ENCODE results near the gene ATIC.

The ATIC gene

GRCh38 chr2:215371915-215372897, 60.3 kb downstream of the ATIC start:
- DNase-seq (ENCODE audit: low read depth): no peak
- no peak overlapping the region for H3K4me3 ChIP-seq (ENCODE audit: low read depth, low read length)

- no peak for DNase-seq (ENCODE audit: low read depth)
- no peak overlapping the region for H3K4me3 ChIP-seq (ENCODE audit: low read depth, low read length)
Measured at GRCh38 chr2:215372968-215373649, 61.2 kb downstream of the ATIC start.

- DNase-seq (ENCODE audit: low read depth): no peak
- no peak overlapping the region for H3K4me3 ChIP-seq (ENCODE audit: low read depth, low read length)
Measured at GRCh38 chr2:215374002-215374401, 62.1 kb downstream of the ATIC start.

GRCh38 chr2:215374642-215375466, 63.0 kb downstream of the ATIC start:
- DNase-seq (ENCODE audit: low read depth): no peak

GRCh38 chr2:215375467-215375830, 63.6 kb downstream of the ATIC start:
- H3K4me3 ChIP-seq (ENCODE audit: low read depth, low read length): no peak overlapping the region
- DNase-seq (ENCODE audit: low read depth): no peak

More at GRCh38 chr2:215374642-215375466, 63.0 kb downstream of the ATIC start:
- H3K4me3 ChIP-seq (ENCODE audit: low read depth, low read length): no peak overlapping the region

- DNase-seq (ENCODE audit: low read depth): no peak
- H3K4me3 ChIP-seq (ENCODE audit: low read depth, low read length): no peak overlapping the region
Measured at GRCh38 chr2:215376103-215376780, 64.4 kb downstream of the ATIC start.

- H3K4me3 ChIP-seq (ENCODE audit: low read depth, low read length): no peak overlapping the region
- DNase-seq (ENCODE audit: low read depth): no peak
Measured at GRCh38 chr2:215377283-215377682, 65.4 kb downstream of the ATIC start.

- no peak for DNase-seq (ENCODE audit: low read depth)
- no peak overlapping the region for H3K4me3 ChIP-seq (ENCODE audit: low read depth, low read length)
Measured at GRCh38 chr2:215378045-215378444, 66.2 kb downstream of the ATIC start.

- no peak for DNase-seq (ENCODE audit: low read depth)
- no peak overlapping the region for H3K4me3 ChIP-seq (ENCODE audit: low read depth, low read length)
Measured at GRCh38 chr2:215379039-215379438, 67.2 kb downstream of the ATIC start.

- no peak overlapping the region for H3K4me3 ChIP-seq (ENCODE audit: low read depth, low read length)
- DNase-seq (ENCODE audit: low read depth): no peak
Measured at GRCh38 chr2:215379948-215380347, 68.1 kb downstream of the ATIC start.

GRCh38 chr2:215380699-215381098, 68.8 kb downstream of the ATIC start:
- no peak overlapping the region for H3K4me3 ChIP-seq (ENCODE audit: low read depth, low read length)
- DNase-seq (ENCODE audit: low read depth): no peak

GRCh38 chr2:215382011-215382410, 70.2 kb downstream of the ATIC start:
- no peak overlapping the region for H3K4me3 ChIP-seq (ENCODE audit: low read depth, low read length)
- DNase-seq (ENCODE audit: low read depth): no peak

- DNase-seq (ENCODE audit: low read depth): no peak
- H3K4me3 ChIP-seq (ENCODE audit: low read depth, low read length): no peak overlapping the region
Measured at GRCh38 chr2:215382480-215382879, 70.6 kb downstream of the ATIC start.

GRCh38 chr2:215383652-215384279, 71.9 kb downstream of the ATIC start:
- H3K4me3 ChIP-seq (ENCODE audit: low read depth, low read length): no peak overlapping the region
- DNase-seq (ENCODE audit: low read depth): no peak

- DNase-seq (ENCODE audit: low read depth): no peak
- H3K4me3 ChIP-seq (ENCODE audit: low read depth, low read length): no peak overlapping the region
Measured at GRCh38 chr2:215384710-215385109, 72.9 kb downstream of the ATIC start.

GRCh38 chr2:215386566-215386965, 74.7 kb downstream of the ATIC start:
- DNase-seq (ENCODE audit: low read depth): no peak
- no peak overlapping the region for H3K4me3 ChIP-seq (ENCODE audit: low read depth, low read length)

- no peak for DNase-seq (ENCODE audit: low read depth)
Measured at GRCh38 chr2:215388002-215388728, 76.3 kb downstream of the ATIC start.

GRCh38 chr2:215390550-215390913, 78.7 kb downstream of the ATIC start:
- no peak for DNase-seq (ENCODE audit: low read depth)
- H3K4me3 ChIP-seq (ENCODE audit: low read depth, low read length): no peak overlapping the region

More at GRCh38 chr2:215388002-215388728, 76.3 kb downstream of the ATIC start:
- no peak overlapping the region for H3K4me3 ChIP-seq (ENCODE audit: low read depth, low read length)
